T-helper 2 cell treated with Interferon-gamma antibody and Interleukin-4, amounts not matched to agents 5 μg/mL and 100 μg/mL, for 36 hours (primary cell): ENCODE data around the gene PYCARD.
"Not testable (repeated sequence)": the region's sequence is repeated elsewhere in the genome, so short reads cannot be mapped to it uniquely, and the experiment has no call there.

Experiments
- DNase-seq: peaks from one replicate; pipeline ENCODE4 v3.0.0; 2021; ENCODE audit warnings: low spot score
- H3K27ac Mint-ChIP-seq: one replicate; pipeline ENCODE4 v1.8.0; 2021; ENCODE audit warnings: mild to moderate bottlenecking, mixed read lengths
- H3K27me3 Mint-ChIP-seq: one replicate; pipeline ENCODE4 v1.8.0; 2021; ENCODE audit warnings: low read depth, mixed read lengths
- H3K36me3 Mint-ChIP-seq: one replicate; pipeline ENCODE4 v1.8.0; 2021; ENCODE audit warnings: low read depth, mixed read lengths
- H3K4me1 Mint-ChIP-seq: one replicate; pipeline ENCODE4 v1.8.0; 2021; ENCODE audit warnings: low read depth, mixed read lengths
- H3K4me3 Mint-ChIP-seq: one replicate; pipeline ENCODE4 v1.8.0; 2022; ENCODE audit warnings: mild to moderate bottlenecking, moderate library complexity, mixed read lengths
- H3K9me3 Mint-ChIP-seq: one replicate; pipeline ENCODE4 v1.8.0; 2021; ENCODE audit warnings: mixed read lengths

Gene PYCARD

DNA sequence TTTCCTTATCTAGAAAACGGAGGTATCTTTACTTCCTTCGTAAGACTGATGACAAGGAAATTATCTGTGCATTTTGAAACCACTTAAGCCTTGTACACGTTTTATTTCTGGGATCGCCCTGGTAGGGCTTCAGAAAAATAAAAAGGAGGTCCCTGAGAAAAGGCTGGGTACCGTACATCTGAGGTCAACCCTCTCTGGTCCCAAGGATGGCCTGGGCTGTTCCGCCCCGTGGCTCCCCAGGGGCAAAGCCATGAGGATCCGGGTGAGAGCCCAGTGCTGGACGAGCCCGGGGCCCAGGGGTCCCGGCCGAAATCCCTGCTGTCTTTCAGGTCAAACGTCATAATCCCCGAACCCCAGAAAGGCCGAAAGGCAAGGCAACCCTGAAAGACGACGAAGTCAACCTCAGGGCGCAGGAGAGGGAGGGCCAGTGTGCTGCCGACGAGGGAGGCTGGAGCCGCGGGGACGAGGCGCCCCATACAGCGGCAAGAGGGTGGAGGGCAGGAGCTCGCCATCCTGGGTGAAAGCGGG, 23.3 kb downstream of the PYCARD start:
- peaks cover 42% of the 10 kb centered on the region for H3K4me1 Mint-ChIP-seq

GRCh38 chr16:31177136-31177535, 25.4 kb downstream of the PYCARD start:
- Mint-ChIP-seq H3K4me3 (peak overlapping the region; percentile 79), H3K4me1 (peaks cover 25% of the 10 kb centered on the region), H3K27me3 (peaks cover 2% of the 10 kb centered on the region), H3K9me3 (no peaks in the 10 kb centered on the region), H3K27ac (peak overlapping the region; percentile 67), H3K36me3 (peaks cover 21% of the 10 kb centered on the region)
- DNase-seq, result peak; percentile 68

More for the DNA sequence above, 23.3 kb downstream of the PYCARD start:
- peaks cover 2% of the 10 kb centered on the region for H3K27me3 Mint-ChIP-seq
- H3K9me3 Mint-ChIP-seq, result no peaks in the 10 kb centered on the region
- no peak for DNase-seq
- peak overlapping the region; percentile 96 for H3K4me3 Mint-ChIP-seq
- H3K36me3 Mint-ChIP-seq, result peaks cover 41% of the 10 kb centered on the region
- peak overlapping the region; percentile 98 for H3K27ac Mint-ChIP-seq

DNA sequence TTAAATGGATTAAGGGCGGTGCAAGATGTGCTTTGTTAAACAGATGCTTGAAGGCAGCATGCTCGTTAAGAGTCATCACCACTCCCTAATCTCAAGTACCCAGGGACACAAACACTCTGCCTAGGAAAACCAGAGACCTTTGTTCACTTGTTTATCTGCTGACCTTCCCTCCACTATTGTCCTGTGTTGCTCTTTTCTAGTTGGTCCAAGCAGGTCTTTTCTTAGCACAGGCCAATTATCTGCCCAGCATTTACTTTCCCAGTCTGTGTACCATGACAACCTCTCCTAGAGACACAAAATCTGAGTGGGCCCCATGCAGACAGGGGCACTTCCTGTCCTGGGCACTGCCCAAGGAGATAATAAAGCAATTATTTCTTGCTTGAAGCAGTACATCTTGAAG, 32.5 kb downstream of the PYCARD start:
- H3K27ac Mint-ChIP-seq, H3K27me3 Mint-ChIP-seq, H3K4me3 Mint-ChIP-seq, H3K4me1 Mint-ChIP-seq, DNase-seq, H3K36me3 Mint-ChIP-seq, H3K9me3 Mint-ChIP-seq: not testable (repeated sequence)

DNA sequence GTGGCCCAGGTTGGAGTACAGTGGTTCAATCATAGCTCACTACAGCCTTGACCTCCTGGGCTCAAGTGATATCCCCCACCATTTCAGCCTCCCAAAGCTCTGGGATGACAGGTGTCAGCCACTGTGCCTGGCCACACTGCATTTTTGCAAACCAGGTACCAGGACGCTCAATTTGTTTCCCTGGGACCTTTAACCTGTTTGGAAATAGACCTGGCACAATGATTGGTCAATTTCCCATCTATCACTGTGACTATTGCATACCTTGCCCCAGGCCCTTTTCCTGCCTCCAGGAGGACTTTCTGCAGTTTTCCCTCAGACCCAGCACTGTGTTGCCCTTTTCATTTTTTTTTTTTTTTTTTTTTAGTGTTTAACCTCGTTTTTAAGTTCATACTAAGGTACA, 33.7 kb downstream of the PYCARD start:
- Mint-ChIP-seq H3K36me3 (no peaks in the 10 kb centered on the region), H3K4me3 (no peak overlapping the region), H3K27me3 (no peaks in the 10 kb centered on the region), H3K9me3 (no peaks in the 10 kb centered on the region), H3K4me1 (peaks cover 3% of the 10 kb centered on the region), H3K27ac (no peak overlapping the region)
- no peak for DNase-seq

DNA sequence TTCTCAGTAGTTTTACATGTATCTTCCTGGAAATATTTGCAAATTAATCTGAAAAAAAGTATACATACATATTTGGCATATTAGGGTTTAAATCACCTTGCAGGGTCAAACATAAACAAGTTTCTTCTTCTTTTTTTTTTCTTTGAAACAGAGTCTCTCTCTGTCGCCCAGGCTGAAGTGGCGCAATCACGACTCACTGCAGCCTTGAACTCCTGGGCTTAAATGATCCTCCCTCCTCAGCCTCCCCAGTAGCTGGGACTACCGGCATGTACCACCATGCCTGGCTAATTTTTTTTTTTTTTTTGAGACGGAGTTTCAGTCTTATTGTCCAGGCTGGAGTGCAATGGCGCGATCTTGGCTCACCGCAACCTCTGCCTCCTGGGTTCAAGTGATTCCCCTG, 35.2 kb downstream of the PYCARD start:
- H3K36me3 Mint-ChIP-seq, result no peaks in the 10 kb centered on the region
- peaks cover 3% of the 10 kb centered on the region for H3K27me3 Mint-ChIP-seq
- H3K4me3 Mint-ChIP-seq, result no peak overlapping the region
- peaks cover 3% of the 10 kb centered on the region for H3K4me1 Mint-ChIP-seq
- H3K27ac Mint-ChIP-seq, result no peak overlapping the region
- no peaks in the 10 kb centered on the region for H3K9me3 Mint-ChIP-seq
- DNase-seq, result no peak

GRCh38 chr16:31157136-31157535, 45.4 kb downstream of the PYCARD start:
- Mint-ChIP-seq H3K27ac (no peak overlapping the region), H3K9me3 (no peaks in the 10 kb centered on the region), H3K4me1 (peaks cover 6% of the 10 kb centered on the region), H3K4me3 (peak overlapping the region; percentile 29), H3K36me3 (no peaks in the 10 kb centered on the region), H3K27me3 (peaks cover 16% of the 10 kb centered on the region)
- DNase-seq, result no peak
